Right atrium auricular region (tissue), 2 donors: ENCODE measurements around the gene DNAI4. TPM values are rescaled to one million over a fixed set of nuclear protein-coding genes. Genes with fewer than 3 reads are reported as not detected.

ENCODE experiments used
- DNase-seq: peaks from one replicate; pipeline ENCODE4 v3.0.0-alpha.2; 2019; ENCODE audit warnings: low spot score
- H3K27ac ChIP-seq, 2 donors: fragments of 200-600 bp; sonication (generic); 1 replicate in 1 of 2; 2 replicates in 1 of 2; pipeline ENCODE4 v1.5.1; 2016 to 2019
- H3K27me3 ChIP-seq, 2 donors: fragments of 200-600 bp; sonication (generic); one replicate each; pipeline versions ENCODE4 v1.5.1 to v1.6.0; 2017 to 2019
- H3K36me3 ChIP-seq: fragments of 200-600 bp; sonication (generic); one replicate; pipeline ENCODE4 v1.5.1; 2016
- H3K4me1 ChIP-seq, 2 donors: fragments of 200-600 bp; sonication (generic); one replicate each; pipeline versions ENCODE4 v1.5.1 to v1.6.0; 2017 to 2019
- H3K4me3 ChIP-seq, 2 donors: fragments of 200-600 bp; sonication (generic); 1 replicate in 1 of 2; 2 replicates in 1 of 2; pipeline ENCODE4 v1.5.1; 2017 to 2019; ENCODE audit warnings: mild to moderate bottlenecking in 1 of 2, moderate library complexity in 1 of 2
- H3K9me3 ChIP-seq, 2 donors: fragments of 200-600 bp; sonication (generic); one replicate each; pipeline ENCODE4 v1.5.1; 2019
- total RNA-seq, 2 donors: library from RNA; depleted of rRNA; stranded (reverse); fragments of >200 nt; gene quantifications; one replicate each; pipeline ENCODE4 v1.1.0, GENCODE V29; 2016
- TF ChIP-seq, protein P1 (sequence below), 2 donors: fragments of 200-600 bp; sonication (generic); IDR thresholded peaks; one replicate each; pipeline ENCODE4 v1.5.1; 2019; ENCODE audit warnings: antibody characterized with exemption in 2 of 2

Gene DNAI4
- total RNA-seq, 2 donors from 2014 or later, result 6.9 to 10.3 TPM

DNA sequence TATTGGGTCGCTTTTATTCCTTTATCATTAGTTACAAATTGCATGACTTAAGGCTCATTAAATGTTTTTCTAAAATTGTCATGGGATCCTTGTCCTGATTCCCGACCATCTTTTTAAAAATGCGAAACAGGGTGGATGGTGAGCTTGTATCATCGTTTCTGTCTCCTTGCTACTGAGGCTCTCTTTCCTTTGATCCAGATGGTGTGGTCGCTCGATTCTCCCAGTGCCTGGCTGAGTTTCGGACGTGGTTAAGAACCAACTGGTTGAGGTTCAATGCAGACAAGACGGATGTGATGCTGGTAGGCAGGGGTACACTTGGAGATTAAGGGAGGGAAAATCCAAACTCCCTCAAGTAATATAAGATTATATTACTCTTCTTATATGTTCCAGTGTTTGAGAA is 1.3 kb upstream of the DNAI4 start:
- Histone ChIP-seq H3K9me3 (no peaks in the 10 kb centered on the region), H3K4me3 (peak overlapping the region; percentile 79 to 92), H3K27ac (peak overlapping the region; percentile 96 to 97), H3K27me3 (no peaks in the 10 kb centered on the region), H3K36me3 (no peaks in the 10 kb centered on the region), H3K4me1 (peaks cover 0 to 38% of the 10 kb centered on the region in 2 donors)
- DNase-seq, result no peak
- TF ChIP-seq, protein P1, sequence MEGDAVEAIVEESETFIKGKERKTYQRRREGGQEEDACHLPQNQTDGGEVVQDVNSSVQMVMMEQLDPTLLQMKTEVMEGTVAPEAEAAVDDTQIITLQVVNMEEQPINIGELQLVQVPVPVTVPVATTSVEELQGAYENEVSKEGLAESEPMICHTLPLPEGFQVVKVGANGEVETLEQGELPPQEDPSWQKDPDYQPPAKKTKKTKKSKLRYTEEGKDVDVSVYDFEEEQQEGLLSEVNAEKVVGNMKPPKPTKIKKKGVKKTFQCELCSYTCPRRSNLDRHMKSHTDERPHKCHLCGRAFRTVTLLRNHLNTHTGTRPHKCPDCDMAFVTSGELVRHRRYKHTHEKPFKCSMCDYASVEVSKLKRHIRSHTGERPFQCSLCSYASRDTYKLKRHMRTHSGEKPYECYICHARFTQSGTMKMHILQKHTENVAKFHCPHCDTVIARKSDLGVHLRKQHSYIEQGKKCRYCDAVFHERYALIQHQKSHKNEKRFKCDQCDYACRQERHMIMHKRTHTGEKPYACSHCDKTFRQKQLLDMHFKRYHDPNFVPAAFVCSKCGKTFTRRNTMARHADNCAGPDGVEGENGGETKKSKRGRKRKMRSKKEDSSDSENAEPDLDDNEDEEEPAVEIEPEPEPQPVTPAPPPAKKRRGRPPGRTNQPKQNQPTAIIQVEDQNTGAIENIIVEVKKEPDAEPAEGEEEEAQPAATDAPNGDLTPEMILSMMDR (IDR thresholded peaks at IDR 0.05), result no peak

- Histone ChIP-seq H3K9me3 (no peaks in the 10 kb centered on the region), H3K27ac (peak overlapping the region; percentile 96 to 97), H3K4me3 (peak overlapping the region; percentile 79 to 92), H3K27me3 (no peaks in the 10 kb centered on the region), H3K4me1 (peaks cover 0 to 36% of the 10 kb centered on the region in 2 donors), H3K36me3 (no peaks in the 10 kb centered on the region)
- no peak for DNase-seq
- TF ChIP-seq, protein P1 (IDR thresholded peaks at IDR 0.05), result no peak
Observed at GRCh38 chr1:66925558-66925910, 878 bp upstream of the DNAI4 start.

DNA sequence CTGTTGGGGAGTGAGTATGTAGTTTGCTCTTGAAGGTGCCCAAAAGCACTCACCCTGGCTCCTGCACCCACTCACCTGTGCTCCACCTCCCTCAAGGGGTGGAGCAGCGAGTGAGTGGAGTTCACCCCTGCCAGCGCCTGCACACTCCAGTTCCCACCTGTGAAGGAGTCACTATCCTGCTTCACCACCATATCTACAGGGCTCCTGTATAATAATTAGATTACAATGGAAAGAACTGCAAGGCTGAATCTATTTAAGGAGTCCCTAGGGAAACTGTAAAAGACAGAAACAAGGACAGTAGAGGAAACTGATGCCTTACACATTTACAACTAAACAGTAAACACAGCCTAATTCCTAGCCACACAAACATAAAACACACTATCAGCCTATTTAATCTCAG is 4.1 kb downstream of the DNAI4 start:
- peaks cover 0 to 14% of the 10 kb centered on the region in 2 donors for H3K4me1 ChIP-seq
- no peaks in the 10 kb centered on the region for H3K9me3 ChIP-seq
- no peaks in the 10 kb centered on the region for H3K27me3 ChIP-seq
- no peaks in the 10 kb centered on the region for H3K36me3 ChIP-seq
- no peak overlapping the region for H3K4me3 ChIP-seq
- DNase-seq, result no peak
- no peak overlapping the region for H3K27ac ChIP-seq
- TF ChIP-seq, protein P1 (IDR thresholded peaks at IDR 0.05), result no peak

GRCh38 chr1:66919828-66920227 is 4.8 kb downstream of the DNAI4 start:
- Histone ChIP-seq H3K27ac (no peak overlapping the region), H3K9me3 (no peaks in the 10 kb centered on the region), H3K27me3 (no peaks in the 10 kb centered on the region), H3K4me3 (no peak overlapping the region), H3K36me3 (no peaks in the 10 kb centered on the region), H3K4me1 (peaks cover 0 to 13% of the 10 kb centered on the region in 2 donors)
- DNase-seq, result no peak
- TF ChIP-seq, protein P1 (IDR thresholded peaks at IDR 0.05), result no peak

DNA sequence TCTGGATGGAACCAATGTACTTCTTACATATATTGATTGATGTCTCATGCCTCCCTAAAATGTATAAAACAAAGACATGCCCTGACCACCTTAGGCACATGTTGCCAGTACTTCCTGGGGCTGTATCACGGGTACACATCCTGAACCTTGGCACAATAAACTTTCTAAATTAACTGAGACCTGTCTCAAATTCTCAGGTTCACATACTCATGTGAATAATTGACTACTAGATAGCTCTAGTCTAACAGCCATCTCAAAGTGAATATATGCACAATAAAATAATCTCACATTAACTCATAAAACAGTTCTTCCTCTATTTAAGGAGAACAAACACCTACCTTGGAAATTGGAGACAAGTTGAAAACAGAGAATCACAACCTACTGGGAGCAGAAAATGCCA is 5.6 kb downstream of the DNAI4 start:
- Histone ChIP-seq H3K4me1 (peaks cover 0 to 11% of the 10 kb centered on the region in 2 donors), H3K36me3 (no peaks in the 10 kb centered on the region), H3K9me3 (no peaks in the 10 kb centered on the region), H3K27me3 (no peaks in the 10 kb centered on the region), H3K27ac (no peak overlapping the region), H3K4me3 (no peak overlapping the region)
- no peak for DNase-seq
- TF ChIP-seq, protein P1 (IDR thresholded peaks at IDR 0.05), result no peak

GRCh38 chr1:66917476-66917875 is 7.2 kb downstream of the DNAI4 start:
- Histone ChIP-seq H3K9me3 (no peaks in the 10 kb centered on the region), H3K27ac (no peak overlapping the region), H3K27me3 (no peaks in the 10 kb centered on the region), H3K4me3 (no peak overlapping the region), H3K36me3 (no peaks in the 10 kb centered on the region), H3K4me1 (no peaks in the 10 kb centered on the region)
- TF ChIP-seq, protein P1 (IDR thresholded peaks at IDR 0.05), result no peak
- DNase-seq, result no peak
